NK-92 (cell line): ENCODE data around the gene ZNF428.
"Not testable (repeated sequence)": the region's sequence is repeated elsewhere in the genome, so short reads cannot be mapped to it uniquely, and the experiment has no call there.

ENCODE experiments used
- DNase-seq: peaks from one replicate; lab custom pipeline; 2025; ENCODE audit not compliant: unreplicated experiment; lab: John Stamatoyannopoulos, UW

ZNF428 gene

GRCh38 chr19:43640424-43640757 lies 21.0 kb upstream of the ZNF428 start:
- no peak for DNase-seq

GRCh38 chr19:43639519-43640423 lies 20.3 kb upstream of the ZNF428 start, which contains the start of gene CADM4:
CADM4 (minus strand) TSS chr19:43639850; CDS start chr19:43639790, 60 bp downstream.
- DNase-seq: no peak

- no peak for DNase-seq
These were observed 19.6 kb upstream of the ZNF428 start for GRCh38 chr19:43638995-43639518.

- DNase-seq: no peak
These were observed 19.0 kb upstream of the ZNF428 start for GRCh38 chr19:43638214-43638994.

GRCh38 chr19:43636121-43636683 lies 16.8 kb upstream of the ZNF428 start:
- no peak for DNase-seq

- not testable (repeated sequence) for DNase-seq
These were observed 16.1 kb upstream of the ZNF428 start for GRCh38 chr19:43635561-43635940.

- DNase-seq: no peak
These were observed 15.6 kb upstream of the ZNF428 start for GRCh38 chr19:43634872-43635560.

GRCh38 chr19:43634506-43634871 lies 15.1 kb upstream of the ZNF428 start:
- no peak for DNase-seq

GRCh38 chr19:43634068-43634467 lies 14.6 kb upstream of the ZNF428 start:
- no peak for DNase-seq

GRCh38 chr19:43633520-43633919 lies 14.1 kb upstream of the ZNF428 start:
- DNase-seq: no peak

GRCh38 chr19:43631491-43631890 lies 12.1 kb upstream of the ZNF428 start:
- no peak for DNase-seq

GRCh38 chr19:43628646-43629326 lies 9.4 kb upstream of the ZNF428 start:
- no peak for DNase-seq

GRCh38 chr19:43626838-43627237 lies 7.4 kb upstream of the ZNF428 start:
- DNase-seq: no peak

GRCh38 chr19:43625918-43626579 lies 6.6 kb upstream of the ZNF428 start:
- DNase-seq: no peak

- no peak for DNase-seq
These were observed 5.5 kb upstream of the ZNF428 start for GRCh38 chr19:43624933-43625332.

- DNase-seq: no peak
These were observed 4.7 kb upstream of the ZNF428 start for GRCh38 chr19:43623889-43624670.

GRCh38 chr19:43622956-43623355 lies 3.5 kb upstream of the ZNF428 start:
- no peak for DNase-seq

GRCh38 chr19:43622070-43622469 lies 2.6 kb upstream of the ZNF428 start:
- DNase-seq: no peak
